AG10803 (cell line): ENCODE results near the gene ZNF84.

Experiments used
- DNase-seq: peaks from one replicate; pipeline ENCODE4 v3.0.0; 2010; ENCODE audit warnings: low read depth
- H3K4me3 ChIP-seq: 2 replicates; pipeline ENCODE4 v1.5.1; 2011; ENCODE audit warnings: mild to moderate bottlenecking, low read length, control low read depth
- TF ChIP-seq, protein P1 (sequence below): conservative IDR thresholded peaks from 2 replicates; pipeline ENCODE4 v1.5.1; 2011; ENCODE audit warnings: mild to moderate bottlenecking, low read length, control low read depth, inconsistent platforms

ZNF84 gene

DNA sequence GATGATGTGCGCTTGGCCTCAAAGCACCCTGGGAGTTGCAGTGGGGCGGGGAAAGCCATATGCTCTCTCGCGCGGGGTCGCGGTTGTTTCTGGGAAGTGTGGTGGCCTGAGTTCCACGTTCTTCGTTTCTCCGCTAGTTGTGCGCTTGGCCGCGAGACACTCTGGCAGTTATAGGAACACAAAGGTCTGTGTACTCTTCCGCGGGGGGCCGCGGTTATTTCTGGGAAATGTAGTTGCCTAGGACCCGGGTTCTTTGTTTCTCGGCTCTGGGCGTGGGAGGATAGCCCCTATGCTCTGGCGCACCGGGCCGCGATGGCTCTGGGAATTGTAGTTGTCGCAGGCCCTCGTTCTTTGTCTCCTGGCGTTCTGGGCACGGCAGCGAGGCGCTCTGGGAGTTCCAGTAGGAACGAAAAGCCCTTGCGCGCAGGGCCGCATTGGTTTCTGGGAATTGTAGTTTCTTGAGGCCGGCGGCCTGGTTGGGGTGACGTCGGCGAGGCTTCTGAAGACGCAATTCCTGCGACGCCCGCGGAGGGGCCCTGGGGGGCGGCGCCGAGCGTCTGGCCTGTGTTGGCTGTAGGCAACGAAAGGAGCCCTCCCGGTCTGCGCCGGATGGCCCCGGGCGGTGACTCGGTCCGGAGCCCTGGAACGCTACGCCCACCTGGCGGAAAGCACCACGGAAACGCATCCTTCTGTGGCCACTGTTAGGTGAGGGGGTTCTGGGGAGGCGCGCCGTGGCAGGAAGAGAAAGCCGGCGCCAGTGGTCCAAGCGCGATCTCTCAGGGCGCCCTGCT, 43.3 kb downstream of the ZNF84 start, which contains the start of gene ZNF140:
Gene ZNF140, plus strand, starts transcription at position 556 of the 791 bp plus-strand sequence. CDS start 398 bp downstream, outside the sequence.
- TF ChIP-seq, protein P1, sequence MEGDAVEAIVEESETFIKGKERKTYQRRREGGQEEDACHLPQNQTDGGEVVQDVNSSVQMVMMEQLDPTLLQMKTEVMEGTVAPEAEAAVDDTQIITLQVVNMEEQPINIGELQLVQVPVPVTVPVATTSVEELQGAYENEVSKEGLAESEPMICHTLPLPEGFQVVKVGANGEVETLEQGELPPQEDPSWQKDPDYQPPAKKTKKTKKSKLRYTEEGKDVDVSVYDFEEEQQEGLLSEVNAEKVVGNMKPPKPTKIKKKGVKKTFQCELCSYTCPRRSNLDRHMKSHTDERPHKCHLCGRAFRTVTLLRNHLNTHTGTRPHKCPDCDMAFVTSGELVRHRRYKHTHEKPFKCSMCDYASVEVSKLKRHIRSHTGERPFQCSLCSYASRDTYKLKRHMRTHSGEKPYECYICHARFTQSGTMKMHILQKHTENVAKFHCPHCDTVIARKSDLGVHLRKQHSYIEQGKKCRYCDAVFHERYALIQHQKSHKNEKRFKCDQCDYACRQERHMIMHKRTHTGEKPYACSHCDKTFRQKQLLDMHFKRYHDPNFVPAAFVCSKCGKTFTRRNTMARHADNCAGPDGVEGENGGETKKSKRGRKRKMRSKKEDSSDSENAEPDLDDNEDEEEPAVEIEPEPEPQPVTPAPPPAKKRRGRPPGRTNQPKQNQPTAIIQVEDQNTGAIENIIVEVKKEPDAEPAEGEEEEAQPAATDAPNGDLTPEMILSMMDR = peak; percentile 19; the same call in 1 of the 2 replicates
- peak; percentile 97 for DNase-seq
- H3K4me3 ChIP-seq = peak within 1 kb of the TSS; percentile 93

DNA sequence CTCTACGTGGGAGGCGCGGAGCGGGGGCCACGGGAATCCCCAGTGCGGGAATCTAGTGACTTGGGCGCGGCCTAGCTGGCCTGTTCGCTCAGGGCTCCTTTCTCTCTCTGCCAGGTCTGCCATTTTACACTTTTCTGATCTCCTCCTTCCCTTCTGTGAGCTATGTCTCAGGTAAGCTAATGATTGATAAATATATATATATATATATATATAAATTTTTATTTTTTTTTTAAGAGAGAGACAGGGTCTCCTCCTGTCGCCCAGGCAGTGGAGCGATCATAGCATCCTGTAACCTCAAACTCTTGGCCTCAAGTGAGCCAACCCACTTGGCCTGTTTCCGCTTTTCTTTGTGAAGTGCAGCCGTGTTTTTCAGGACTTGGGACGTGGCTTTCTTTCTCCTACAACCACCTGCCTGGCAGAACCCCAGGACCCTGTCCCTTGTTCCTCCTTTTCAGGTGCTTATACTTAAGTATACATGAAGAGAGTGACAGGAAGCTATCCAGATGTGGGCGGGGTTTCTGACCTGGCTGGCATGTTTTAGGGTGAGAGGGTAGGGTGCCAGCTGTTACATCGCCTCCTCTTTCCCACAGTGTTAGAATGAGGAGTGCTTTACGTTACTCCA, 44.0 kb downstream of the ZNF84 start:
- H3K4me3 ChIP-seq = peak overlapping the region; percentile 93

DNA sequence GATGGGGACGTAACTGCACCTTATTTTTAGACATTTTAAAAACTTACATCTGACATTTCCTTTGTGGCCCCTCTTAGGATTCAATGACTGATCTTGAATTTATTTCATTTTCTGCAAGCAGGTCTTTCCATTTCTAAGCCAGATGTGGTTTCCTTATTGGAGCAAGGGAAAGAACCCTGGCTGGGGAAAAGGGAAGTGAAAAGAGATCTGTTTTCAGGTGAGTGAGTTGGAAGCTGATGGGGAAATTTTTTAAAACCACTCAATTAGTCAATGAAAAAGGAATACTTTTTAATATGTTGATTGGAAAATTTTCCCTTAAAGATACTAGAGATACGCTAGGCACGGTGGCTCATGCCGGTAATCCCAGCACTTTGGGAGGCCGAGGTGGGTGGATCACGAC, 46.0 kb downstream of the ZNF84 start:
- TF ChIP-seq, protein P1 = no peak
- no peak overlapping the region for H3K4me3 ChIP-seq
- no peak for DNase-seq

More for the DNA sequence above, 44.0 kb downstream of the ZNF84 start:
- no peak for DNase-seq
- TF ChIP-seq, protein P1 = no peak

DNA sequence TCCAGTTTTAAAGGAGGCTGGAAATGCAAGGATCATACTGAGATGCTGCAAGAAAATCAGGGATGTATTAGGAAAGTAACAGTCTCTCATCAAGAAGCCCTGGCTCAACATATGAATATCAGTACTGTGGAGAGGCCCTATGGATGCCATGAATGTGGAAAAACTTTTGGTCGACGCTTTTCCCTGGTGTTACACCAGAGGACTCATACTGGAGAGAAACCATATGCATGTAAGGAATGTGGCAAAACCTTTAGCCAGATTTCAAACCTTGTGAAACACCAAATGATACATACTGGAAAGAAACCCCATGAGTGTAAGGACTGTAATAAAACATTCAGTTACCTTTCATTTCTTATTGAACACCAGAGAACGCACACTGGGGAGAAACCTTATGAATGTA, 68.3 kb downstream of the ZNF84 start:
- TF ChIP-seq, protein P1 = no peak
- DNase-seq = no peak
- no peak overlapping the region for H3K4me3 ChIP-seq

DNA sequence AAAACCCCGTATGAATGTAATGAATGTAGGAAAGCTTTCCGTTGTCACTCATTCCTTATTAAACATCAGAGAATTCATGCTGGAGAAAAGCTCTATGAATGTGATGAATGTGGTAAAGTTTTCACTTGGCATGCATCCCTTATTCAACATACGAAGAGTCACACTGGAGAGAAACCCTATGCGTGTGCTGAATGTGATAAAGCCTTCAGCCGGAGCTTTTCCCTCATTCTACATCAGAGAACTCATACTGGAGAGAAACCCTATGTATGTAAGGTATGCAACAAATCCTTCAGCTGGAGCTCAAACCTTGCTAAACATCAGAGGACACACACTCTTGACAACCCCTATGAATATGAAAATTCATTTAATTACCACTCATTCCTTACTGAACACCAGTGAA, 68.9 kb downstream of the ZNF84 start:
- DNase-seq = no peak
- TF ChIP-seq, protein P1 = no peak
- H3K4me3 ChIP-seq = no peak overlapping the region

DNA sequence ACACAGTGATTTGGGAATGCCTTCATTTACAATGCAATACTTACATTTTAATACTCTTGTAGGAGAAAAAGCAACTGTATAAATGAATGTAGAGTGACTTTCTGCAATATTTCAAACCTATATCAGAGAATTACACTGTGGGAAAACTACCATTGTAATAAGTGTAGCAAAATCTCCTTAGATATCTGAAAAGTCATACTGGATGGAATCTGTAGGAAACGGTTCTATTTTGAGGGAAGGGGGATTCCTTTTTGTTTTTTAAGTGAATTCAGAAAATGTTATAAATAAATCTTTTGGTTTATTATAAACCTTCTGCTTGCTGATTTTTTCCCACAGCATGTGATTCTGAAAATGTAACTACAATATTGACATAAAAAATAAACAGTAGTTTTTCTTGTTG, 69.8 kb downstream of the ZNF84 start:
- DNase-seq = no peak
- H3K4me3 ChIP-seq = no peak overlapping the region
- TF ChIP-seq, protein P1 = no peak

DNA sequence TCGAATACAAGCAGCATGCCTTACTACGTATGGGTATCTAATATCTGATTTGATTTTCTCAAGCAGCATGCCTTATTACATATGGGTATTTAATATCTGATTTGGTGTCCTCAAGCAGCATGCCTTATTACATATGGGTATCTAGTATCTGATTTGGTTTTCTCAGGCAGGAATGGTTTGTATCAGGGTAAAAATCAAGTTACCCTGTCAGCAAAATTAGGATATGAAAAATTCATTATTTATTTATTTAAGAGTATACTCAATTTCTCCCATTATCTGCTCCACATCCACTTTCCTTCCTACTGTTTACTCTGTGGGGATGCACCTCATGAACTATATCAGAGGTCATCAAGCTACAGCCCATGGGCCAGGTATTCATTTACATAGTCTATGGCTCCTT, 70.8 kb downstream of the ZNF84 start:
- TF ChIP-seq, protein P1 = no peak
- H3K4me3 ChIP-seq = no peak overlapping the region
- no peak for DNase-seq
